COLO829 (cell line): Measurements from ENCODE around the gene SHROOM1.

Experiments used
- DNase-seq: peaks from one replicate; pipeline ENCODE4 v3.0.0; 2012; ENCODE audit warnings: low spot score

SHROOM1 gene

DNA sequence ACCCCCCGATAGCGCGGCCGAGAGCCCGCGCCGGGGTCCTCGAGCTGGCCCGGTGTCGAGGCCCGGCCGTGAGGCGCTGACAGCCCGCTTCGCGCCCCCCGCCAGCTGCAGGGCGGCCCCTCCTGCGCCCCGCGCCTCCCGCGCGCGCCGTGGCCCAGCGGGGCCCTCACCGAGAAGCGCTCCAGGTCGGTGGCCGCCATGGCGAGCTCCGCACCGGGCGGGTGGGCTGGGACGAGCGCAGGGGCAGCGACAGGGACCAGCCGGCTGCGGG lies 53.6 kb downstream of the SHROOM1 start:
- no peak for DNase-seq

DNA sequence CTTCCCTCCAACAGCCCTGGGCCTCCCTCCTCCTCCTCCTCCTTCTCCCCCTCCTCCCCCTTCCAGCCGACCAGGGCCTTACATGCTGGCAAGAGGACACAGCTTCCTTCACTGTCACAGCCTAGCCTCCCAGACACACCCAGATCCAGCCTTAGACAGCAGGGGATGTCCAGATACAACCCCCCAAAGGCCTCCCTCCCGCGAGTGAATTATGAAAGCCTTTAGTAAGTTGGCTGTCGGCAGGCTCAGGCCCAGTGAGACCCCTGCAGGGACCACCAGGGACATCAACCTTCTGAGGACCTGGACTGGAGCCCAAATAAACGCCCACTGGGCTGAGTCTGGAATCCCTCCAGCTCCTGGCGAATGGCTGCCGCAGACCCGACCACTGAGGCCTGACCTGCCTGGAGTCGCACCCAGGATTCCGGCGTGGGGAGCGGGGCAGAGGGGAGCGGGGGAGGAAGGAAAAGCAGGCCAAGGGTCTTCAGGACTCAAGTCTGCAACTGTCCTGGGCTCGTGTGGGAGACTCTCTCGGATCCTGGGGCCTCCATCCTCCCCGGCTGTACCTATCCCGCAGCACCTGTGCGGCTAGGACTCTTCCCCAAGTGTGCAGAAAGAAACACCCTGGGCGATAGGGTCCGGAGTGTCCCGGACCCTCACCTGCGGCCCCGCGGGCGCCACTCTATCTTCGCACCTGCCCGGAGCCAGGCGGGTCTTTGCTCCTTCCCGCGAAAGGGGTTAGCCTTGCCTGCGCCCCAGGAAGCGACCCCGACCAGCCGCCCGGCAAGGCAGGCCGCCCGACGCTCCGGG lies 54.1 kb downstream of the SHROOM1 start:
- DNase-seq: no peak

DNA sequence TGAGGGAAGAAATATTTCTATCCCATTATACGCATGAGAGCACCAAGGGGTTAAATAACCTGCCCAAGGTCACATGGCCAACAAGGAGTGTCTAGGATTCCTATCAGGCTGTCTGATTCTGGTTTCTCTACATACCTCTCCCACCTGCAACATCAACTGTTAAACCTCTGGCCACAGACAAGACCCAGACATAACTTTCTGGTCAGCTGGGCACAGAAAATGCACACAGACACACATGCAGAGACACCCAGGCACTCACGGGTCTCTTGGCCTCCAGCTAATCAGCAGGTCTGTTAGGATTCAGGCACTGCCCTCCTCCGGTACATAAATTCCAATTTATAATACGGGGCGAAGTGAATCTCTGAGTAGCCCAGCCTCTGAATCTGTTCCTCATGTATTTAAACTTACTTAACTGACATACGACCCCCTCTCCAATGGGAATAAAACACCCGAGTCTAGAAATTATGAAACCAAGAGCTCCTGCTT lies 54.9 kb downstream of the SHROOM1 start:
- no peak for DNase-seq

DNA sequence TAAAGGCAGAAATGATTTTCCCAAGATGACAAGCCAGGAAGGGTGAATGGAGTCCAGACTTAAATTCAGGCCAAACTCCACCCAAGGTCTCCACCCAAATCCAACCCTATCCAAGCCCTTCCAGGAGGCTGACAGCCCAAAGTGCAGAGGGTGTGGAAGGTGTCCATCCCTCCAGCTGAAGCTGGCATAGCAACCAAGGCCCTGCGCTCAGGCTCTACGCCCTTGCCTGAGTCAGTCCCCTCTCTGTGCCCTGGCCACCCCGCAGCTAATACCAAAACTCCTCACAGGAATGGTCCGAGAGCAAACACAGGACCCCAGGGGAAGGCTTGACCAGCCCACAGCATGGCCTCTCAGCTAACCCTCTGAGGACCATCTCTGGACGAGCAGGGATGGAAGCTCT lies 55.6 kb downstream of the SHROOM1 start:
- no peak for DNase-seq

DNA sequence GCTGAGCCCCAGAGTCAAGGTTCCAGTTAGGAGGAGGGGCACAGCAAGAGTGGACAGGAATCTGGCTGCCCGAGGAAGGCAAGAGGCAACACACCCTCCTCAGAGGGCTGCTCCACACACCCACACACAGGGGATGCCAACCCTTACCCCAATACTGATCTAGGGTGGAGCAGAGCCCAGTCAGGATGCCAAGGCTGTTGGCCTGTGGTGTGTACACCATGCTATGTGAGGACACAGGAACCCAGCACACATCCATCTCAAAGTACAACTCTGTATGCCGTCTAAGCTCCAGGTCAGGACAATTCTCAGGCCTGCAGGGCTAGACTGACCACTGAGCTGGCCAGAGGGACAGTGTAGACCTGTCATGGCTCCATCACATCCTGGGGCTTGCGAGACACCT lies 56.0 kb downstream of the SHROOM1 start:
- DNase-seq: no peak

DNA sequence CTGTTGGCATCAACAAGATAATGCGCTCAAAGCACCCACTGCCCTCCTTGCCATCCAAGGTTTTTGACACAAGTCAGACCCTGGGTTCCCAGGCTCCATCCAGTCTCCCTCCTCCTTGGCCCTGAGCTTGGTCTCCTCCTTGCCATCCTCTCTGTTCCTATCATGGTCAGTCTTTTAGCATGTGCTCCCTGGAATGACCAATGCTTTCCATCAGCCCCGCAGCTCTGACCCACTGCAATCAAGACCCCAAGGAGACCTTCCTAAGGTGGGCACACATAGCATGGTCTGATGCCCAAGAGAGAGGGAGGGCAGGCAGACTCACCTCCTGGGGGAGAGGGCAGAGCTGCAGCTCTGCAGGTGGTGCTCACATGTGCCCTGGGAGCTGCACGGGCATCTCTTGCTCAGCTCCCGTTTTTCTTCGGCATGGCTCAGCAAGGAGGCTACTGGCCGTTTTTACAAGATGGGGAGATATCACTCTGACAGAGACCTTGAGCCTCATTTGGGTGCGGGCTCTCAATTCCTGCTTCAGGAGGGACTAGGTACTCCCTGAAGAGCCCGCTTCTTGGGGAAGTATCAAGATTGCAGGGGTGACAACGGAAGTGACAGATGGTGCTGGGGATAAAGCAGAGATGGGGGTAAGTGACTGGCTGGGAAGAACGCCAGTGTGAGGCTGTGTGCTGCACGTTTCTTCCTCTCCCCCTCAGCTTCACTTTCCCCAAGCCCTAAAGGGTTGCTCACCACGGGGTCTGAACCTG lies 56.7 kb downstream of the SHROOM1 start:
- no peak for DNase-seq

DNA sequence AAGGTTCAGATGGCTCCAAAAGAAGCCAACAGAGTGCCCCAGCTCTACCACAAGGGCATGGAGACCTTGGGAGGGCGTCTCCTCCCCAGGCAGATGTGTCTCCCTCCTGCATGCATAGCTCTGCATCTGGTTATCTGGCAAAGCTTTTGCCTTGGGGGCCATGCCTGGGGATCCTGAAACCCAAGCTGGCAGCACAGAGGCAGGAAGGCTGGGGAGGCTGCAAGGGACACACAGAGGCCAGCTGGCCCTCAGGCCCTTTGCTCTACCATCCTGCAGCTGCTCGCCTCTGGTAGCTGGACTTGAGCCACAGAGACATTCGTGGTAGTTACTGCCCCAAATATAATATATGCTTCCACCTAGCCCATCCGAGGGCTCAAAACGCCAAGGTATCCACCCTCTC lies 57.3 kb downstream of the SHROOM1 start:
- no peak for DNase-seq

DNA sequence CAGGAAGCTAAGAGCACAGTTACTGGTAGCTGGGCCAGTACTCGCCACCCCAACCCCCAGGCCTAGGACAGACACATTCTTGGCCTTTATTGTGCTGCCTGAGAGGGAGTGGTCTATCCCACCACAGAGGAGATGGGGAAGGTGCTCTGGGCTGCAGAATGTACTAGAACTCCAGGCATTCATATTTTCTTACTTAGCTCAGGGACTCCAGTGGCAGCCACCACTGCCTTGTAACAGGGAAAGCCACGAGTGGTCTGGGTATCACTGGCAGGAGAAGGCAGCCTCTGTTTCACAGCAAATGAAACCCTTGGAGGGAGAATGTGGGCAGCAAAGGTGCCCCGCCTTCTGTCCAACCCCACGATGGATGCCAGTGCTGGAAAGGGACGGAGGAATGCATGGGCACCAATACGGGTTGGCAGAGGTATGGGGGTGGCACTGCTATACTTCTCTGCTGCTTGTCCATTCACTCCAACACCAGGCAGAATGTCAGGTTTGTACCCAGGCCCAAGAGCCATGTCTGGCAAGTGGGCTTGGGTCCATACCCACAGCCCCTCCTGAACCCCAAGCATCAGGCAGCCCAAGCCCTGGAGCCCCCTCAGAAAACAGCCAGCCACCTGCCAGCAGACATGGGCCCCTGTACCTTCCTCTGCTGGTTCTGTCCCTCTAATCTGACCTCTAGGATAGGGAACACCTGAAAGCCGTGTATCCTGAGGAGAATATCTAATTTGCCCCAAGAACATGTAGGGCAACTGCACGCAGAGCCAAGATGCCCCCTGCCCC lies 58.0 kb downstream of the SHROOM1 start:
- no peak for DNase-seq
